GM19452 (cell line): Measurements from ENCODE around the gene PLPPR1.

Experiments used
- ATAC-seq: cut with Tn5 transposase; IDR thresholded peaks from one replicate; pipeline ENCODE4 v1.9.1; 2021; ENCODE audit not compliant: unreplicated experiment

Gene PLPPR1

GRCh38 chr9:101333926-101334702 is 305.6 kb downstream of the PLPPR1 start:
- no peak for ATAC-seq

- no peak for ATAC-seq
Measured at GRCh38 chr9:101336091-101336490, 307.6 kb downstream of the PLPPR1 start.

GRCh38 chr9:101337237-101337636 is 308.7 kb downstream of the PLPPR1 start:
- no peak for ATAC-seq

GRCh38 chr9:101341958-101342357 is 313.4 kb downstream of the PLPPR1 start:
- ATAC-seq, result no peak

- no peak for ATAC-seq
Measured at GRCh38 chr9:101342595-101342994, 314.1 kb downstream of the PLPPR1 start.

- no peak for ATAC-seq
Measured at GRCh38 chr9:101350285-101350684, 321.8 kb downstream of the PLPPR1 start.

- no peak for ATAC-seq
Measured at GRCh38 chr9:101352892-101353463, 324.5 kb downstream of the PLPPR1 start.

GRCh38 chr9:101353683-101354082 is 325.2 kb downstream of the PLPPR1 start:
- ATAC-seq, result no peak

GRCh38 chr9:101354143-101354764 is 325.7 kb downstream of the PLPPR1 start:
- no peak for ATAC-seq

- ATAC-seq, result no peak
Measured at GRCh38 chr9:101354765-101355708, 326.5 kb downstream of the PLPPR1 start.

GRCh38 chr9:101356619-101357018 is 328.1 kb downstream of the PLPPR1 start:
- no peak for ATAC-seq

GRCh38 chr9:101359679-101360078 is 331.2 kb downstream of the PLPPR1 start:
- no peak for ATAC-seq

- ATAC-seq, result no peak
Measured at GRCh38 chr9:101360647-101361046, 332.1 kb downstream of the PLPPR1 start.

- ATAC-seq, result no peak
Measured at GRCh38 chr9:101362450-101362849, 333.9 kb downstream of the PLPPR1 start.

GRCh38 chr9:101365181-101365580 is 336.7 kb downstream of the PLPPR1 start:
- ATAC-seq, result no peak

- ATAC-seq, result no peak
Measured at GRCh38 chr9:101366038-101366756, 337.7 kb downstream of the PLPPR1 start.

- ATAC-seq, result no peak
Measured at GRCh38 chr9:101367323-101367722, 338.8 kb downstream of the PLPPR1 start.

GRCh38 chr9:101369286-101369685 is 340.8 kb downstream of the PLPPR1 start:
- ATAC-seq, result no peak

- no peak for ATAC-seq
Measured at GRCh38 chr9:101369884-101370531, 341.5 kb downstream of the PLPPR1 start.

- ATAC-seq, result no peak
Measured at GRCh38 chr9:101371813-101372212, 343.3 kb downstream of the PLPPR1 start.
